Fibroblast of skin of left biceps (primary cell): ENCODE results near the gene DGKB.

Experiments
- DNase-seq, 2 experiments: peaks; one replicate each; pipeline ENCODE4 v3.0.0-alpha.2; 2013; ENCODE audit warnings: low read depth in 2 of 2

DGKB gene

GRCh38 chr7:14861456-14861855 lies 41.1 kb downstream of the DGKB start:
- no peak for DNase-seq

- DNase-seq: no peak
Observed at GRCh38 chr7:14859267-14859666, 43.3 kb downstream of the DGKB start.

- no peak for DNase-seq
Observed at GRCh38 chr7:14858866-14859265, 43.7 kb downstream of the DGKB start.

- no peak for DNase-seq
Observed at GRCh38 chr7:14858410-14858809, 44.1 kb downstream of the DGKB start.

DNA sequence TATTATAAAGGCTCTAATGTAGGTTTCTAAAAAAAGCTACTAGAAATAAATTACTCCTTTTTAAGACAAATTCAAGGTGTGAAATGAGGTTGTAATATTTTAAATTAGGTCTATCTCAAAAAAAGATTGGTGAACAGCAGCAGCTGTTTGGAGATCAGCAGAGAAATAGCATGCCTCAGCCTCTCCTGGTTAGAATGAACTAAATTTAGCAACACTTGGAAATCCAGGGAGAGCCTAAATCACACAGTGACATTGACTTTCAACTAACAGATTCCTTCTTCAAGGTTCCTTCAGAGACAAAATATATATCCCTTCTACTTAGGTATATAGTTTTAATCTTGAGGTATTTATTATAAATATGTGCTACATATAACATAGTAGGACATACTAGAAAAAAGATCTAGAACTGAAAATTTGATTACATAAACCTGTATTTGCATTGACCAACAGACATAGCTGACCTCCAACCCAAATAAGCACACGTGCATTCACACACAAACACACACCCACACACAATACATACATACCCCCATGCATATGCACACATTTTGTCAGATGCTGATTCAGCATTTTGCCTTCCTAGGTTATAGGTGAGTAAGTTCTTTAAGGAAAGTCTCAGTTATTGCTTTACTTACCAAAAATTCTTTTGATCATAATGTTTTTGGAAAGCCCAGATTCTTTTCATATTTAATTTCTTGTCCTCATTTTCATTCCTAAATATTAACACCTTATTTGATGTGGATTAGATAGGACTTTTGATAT lies 47.3 kb downstream of the DGKB start:
- no peak for DNase-seq

- DNase-seq: no peak
Observed at GRCh38 chr7:14854471-14854870, 48.1 kb downstream of the DGKB start.

- DNase-seq: no peak
Observed at GRCh38 chr7:14851610-14852009, 50.9 kb downstream of the DGKB start.

- no peak for DNase-seq
Observed at GRCh38 chr7:14850039-14850438, 52.5 kb downstream of the DGKB start.

DNA sequence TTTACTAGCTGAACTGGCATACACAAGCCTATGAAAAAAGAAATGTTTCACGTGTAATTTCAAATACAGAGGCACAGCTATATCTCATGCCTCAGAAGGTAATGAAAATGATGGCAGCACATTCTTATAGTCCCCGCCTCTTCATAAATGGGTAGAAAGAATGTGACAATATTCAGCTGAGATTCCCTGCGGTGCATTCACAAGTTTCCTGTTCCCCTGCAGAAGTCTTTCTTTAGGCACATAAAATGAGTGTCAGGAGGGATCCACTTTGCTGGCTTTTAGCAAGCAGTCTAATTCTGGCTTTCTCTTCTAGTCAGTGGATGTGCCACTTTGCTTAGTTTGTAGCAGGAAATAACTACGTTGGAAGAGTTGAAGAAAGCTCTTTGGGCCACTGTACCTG lies 56.1 kb downstream of the DGKB start:
- DNase-seq: no peak

DNA sequence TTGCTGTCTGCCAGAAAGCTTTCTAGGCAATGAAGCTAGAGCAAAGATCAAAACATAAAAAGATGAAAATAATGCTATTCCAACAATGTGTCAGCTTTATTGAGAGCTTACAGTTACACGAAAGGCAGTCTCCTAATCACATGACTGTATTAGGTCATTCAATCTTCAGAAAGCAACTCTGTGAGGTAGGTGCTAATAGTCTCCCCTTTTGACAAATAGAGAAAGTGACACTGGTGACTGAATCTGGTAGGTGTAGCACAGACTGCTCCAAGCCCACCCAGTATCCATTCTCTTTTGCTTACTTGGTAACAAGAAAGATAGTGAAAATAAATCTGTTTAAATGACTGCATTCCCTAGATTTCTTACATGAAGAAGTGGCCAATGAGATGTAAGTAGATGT lies 58.8 kb downstream of the DGKB start:
- no peak for DNase-seq

GRCh38 chr7:14842523-14842922 lies 60.0 kb downstream of the DGKB start:
- DNase-seq: no peak

- DNase-seq: peak; percentile 54 to 57
Observed at GRCh38 chr7:14841869-14842268, 60.7 kb downstream of the DGKB start.

GRCh38 chr7:14841086-14841485 lies 61.5 kb downstream of the DGKB start:
- no peak for DNase-seq

GRCh38 chr7:14839307-14839706 lies 63.2 kb downstream of the DGKB start:
- DNase-seq: no peak

DNA sequence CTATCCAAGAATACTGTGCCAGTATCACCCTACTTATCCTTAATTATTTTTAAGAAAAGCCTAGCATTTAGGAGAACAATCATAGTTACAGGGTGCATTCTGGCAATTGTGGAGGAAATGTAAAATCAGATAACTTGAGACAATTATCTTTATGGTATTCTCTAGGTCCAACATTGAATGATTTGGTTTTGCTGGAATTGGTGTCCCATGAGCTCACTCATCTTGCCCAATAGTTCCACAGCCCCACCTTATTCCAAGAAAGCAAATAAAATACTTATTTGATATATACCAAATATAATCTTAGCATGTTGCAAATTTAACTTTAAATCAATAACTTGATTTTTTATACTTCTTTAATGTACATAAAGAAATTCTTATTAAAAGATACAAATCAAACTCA lies 65.3 kb downstream of the DGKB start:
- no peak for DNase-seq

DNA sequence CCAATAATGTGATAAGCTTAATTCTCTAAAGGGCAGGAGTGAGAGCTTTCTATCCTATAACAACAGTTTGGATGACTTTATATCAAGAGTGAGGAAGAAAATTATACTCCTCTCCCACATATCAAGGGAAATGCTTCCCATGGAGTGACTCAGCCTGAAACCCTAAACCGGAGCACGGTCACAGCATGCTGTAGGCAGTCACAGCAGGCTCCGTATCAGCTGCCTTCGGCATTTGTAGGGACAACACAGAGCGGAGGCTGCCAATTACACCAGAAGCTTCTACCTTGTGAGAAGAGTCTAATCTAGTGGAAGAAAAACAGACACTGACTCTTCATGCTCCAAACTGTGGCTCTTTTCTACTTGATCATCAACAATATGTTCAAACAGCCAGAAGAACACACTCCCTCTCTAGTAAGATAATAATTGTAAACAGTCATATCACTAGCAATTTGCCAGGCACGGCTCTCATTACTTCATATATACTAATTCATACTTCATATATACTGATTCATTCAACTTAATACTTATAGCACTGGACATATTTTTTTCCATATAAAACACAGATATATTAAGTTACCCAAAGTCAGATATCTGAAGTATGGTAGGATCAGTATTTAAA lies 65.9 kb downstream of the DGKB start:
- no peak for DNase-seq

DNA sequence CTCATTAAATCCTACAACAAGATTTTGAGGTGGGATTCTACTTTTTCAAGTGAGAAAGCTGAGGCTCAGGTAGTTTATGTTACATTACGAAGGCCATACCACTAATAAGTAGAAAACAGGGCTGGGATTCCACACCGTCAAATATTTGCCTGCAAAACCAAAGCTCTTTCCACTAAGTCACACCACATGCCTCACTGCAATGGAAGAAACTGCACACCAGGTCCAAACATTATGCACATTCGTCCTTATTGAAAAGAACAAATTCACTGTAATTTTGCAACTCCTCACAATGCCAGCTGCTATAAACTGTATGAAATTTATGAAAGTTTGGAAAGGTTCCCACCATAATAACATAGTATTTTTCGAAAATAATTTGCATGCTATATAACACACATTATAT lies 66.5 kb downstream of the DGKB start:
- DNase-seq: no peak

- DNase-seq: no peak
Observed at GRCh38 chr7:14835384-14835783, 67.2 kb downstream of the DGKB start.

GRCh38 chr7:14834883-14835282 lies 67.7 kb downstream of the DGKB start:
- peak in 1 of 2 experiments; percentile 47 for DNase-seq

DNA sequence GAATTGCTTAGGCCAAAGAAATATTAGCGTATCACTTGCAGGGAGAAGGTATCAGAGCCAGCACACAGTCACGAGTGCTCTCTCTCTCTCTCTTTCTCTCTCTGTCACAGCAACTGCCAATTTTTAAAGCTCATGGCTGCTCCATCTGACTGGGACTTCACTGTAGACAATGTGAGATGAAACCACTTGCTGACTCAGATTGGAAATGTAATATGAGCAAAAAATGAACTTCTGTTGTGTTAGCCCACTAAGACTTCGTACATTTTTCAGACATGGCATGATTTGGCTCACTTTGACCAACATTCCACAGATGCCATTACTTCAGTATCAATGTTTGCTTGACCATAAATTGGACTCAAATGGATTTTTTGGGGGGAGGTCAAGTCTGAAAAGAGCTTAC lies 68.1 kb downstream of the DGKB start:
- no peak for DNase-seq

DNA sequence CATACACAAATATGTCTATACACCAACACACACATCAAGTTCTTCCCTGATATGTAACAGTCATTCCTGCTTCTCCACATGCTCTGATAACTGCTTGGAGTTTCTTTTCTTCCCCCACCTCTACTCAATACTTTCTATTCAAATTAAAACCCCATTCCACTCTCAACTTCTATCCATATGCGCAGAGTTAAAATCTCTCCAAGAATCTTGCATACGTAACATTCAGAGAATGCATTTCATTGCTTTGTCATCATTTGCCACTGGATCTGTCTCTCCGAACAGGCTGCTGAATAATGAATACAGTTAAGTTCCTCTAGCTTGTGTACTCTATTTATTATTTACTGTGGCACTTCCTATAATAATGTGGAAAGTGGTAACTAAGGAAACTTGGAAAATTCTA lies 68.8 kb downstream of the DGKB start:
- no peak for DNase-seq

DNA sequence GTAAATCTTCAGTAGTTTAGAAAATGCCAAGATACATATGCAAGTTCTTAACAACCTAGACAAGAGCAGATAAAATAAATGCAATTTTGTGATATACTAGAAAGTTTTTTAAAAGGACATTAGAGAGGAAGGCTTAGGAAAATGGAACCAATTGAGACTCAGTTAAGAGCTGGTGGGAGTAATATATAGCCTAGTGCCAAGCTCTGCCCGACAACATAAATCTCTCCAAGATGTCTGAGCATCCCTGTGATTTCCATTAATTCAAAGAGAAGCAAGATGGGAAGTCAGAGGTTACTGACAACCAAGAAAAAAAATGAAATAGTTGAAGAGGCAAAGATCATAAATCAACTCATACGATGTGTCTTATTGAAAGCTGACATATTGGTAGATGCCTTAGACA lies 74.5 kb downstream of the DGKB start:
- no peak for DNase-seq

GRCh38 chr7:14826426-14826825 lies 76.1 kb downstream of the DGKB start:
- no peak for DNase-seq

DNA sequence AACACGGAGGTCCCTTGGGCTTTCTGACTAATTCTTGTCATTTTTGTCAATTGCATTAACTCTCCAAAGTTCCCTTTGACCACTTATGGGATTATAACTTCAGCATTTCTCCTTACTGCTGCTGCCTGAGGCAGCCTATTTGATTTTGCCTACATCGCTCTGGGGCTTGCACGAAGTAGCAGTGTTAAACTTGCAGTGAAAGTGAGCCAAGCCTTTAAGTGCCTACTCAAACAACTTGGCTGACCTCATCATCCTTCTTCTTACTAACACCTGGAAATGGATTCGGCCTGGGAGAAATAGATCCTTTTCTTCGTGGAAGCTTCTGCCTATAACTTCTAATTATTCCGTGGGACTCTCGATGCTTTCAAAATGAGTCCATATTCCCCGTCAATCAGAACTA lies 76.6 kb downstream of the DGKB start:
- DNase-seq: no peak
